ENCODE results near the gene PACRG.

Gene PACRG

DNA sequence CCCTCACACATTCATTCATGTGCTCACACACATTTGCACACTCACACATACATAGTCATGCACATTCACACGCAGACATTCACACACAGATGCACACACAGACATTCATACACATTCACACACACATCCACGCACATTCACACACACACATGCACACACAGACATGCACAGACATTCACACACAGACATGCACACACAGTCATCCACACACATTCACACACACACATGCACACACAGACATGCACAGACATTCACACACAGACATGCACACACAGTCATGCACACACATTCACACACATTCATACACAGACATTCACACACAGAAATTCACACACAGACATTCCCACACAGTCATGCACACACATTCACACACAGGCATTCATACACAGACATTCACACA is 147.3 kb downstream of the PACRG start:
- Mint-ChIP-seq H3K27ac (no peak overlapping the region), H3K9me3 (no peaks in the 10 kb centered on the region), H3K36me3 (no peaks in the 10 kb centered on the region), H3K27me3 (no peaks in the 10 kb centered on the region), H3K4me1 (no peaks in the 10 kb centered on the region), H3K4me3 (no peak overlapping the region)
- DNase-seq: no peak
- ATAC-seq (replicated peaks): no peak

DNA sequence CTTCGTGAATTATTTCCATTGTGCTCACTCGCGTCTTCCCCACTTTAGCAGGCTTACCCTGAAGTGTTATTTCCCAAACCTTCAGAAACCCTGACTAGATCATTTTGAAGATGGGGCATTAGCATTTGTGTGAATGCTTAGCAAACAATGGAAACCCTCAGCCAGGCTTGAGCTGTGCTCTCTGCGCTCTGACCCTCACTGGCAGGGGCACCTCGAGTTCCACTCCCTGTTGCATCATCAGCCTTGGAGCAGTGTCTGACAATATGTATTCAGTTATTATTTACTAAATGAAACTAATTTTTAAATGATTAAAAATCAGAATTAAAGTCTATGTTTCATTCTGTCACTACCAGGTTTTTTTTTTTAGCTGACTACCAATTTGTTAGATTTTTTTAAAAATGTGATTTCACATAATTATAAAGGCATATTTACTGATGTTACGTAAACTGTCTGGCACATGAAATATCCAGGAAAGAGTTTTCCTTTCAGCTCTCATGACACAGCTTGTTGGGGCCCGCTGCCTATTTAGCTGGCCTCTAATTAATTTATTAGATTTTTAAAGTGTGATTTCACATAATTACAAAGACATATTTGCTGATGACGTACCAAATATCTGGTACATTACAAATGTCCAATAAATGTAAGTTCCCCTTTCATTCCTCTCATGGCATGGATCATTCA is 155.2 kb downstream of the PACRG start:
- ATAC-seq (replicated peaks): no peak
- no peaks in the 10 kb centered on the region for H3K36me3 Mint-ChIP-seq
- H3K4me1 Mint-ChIP-seq: no peaks in the 10 kb centered on the region
- no peak overlapping the region for H3K27ac Mint-ChIP-seq
- no peaks in the 10 kb centered on the region for H3K9me3 Mint-ChIP-seq
- H3K27me3 Mint-ChIP-seq: no peaks in the 10 kb centered on the region
- H3K4me3 Mint-ChIP-seq: no peak overlapping the region
- no peak for DNase-seq

DNA sequence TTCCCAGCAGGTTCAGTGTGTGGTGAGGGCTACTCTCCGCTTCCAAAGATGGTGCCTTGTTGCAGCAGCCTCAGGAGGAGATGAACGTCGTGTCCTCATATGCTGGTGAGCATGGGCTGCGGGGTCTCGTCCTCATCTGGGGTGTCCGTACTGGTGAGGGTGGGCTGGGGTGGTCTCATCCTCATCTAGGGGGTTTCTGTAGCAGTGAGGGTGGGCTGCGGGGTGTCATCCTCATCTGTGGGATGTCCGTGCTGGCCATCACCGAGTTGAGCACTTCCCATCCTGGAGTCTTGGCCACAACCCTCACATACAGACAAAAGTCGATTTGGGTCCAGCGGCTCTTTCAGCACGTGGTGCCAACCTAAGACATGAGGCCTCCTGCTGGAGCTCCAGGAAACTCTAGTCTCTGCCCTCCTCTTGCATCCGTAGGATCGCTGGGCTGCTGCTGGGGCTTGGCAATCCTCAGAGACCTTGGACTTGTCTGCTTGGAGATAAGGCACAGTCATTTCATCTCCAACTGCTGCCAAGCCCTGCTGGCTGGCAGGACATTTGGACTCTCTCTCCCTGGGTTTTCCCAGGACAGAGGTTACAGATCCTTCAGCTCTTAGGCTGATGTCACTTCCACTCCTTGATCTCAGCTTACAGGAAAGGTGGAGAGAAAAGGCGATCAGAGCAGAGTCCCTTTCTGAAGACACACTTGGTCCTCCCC is 160.4 kb downstream of the PACRG start:
- Mint-ChIP-seq H3K27me3 (no peaks in the 10 kb centered on the region), H3K4me1 (no peaks in the 10 kb centered on the region), H3K36me3 (no peaks in the 10 kb centered on the region), H3K27ac (no peak overlapping the region), H3K9me3 (peaks cover 2 to 3% of the 10 kb centered on the region in 2 donors), H3K4me3 (no peak overlapping the region)
- DNase-seq (no peak), ATAC-seq (replicated peaks) (no peak)

GRCh38 chr6:162889303-162889702 is 161.5 kb downstream of the PACRG start:
- Mint-ChIP-seq H3K27ac (no peak overlapping the region), H3K36me3 (no peaks in the 10 kb centered on the region), H3K27me3 (no peaks in the 10 kb centered on the region), H3K4me1 (no peaks in the 10 kb centered on the region), H3K4me3 (no peak overlapping the region), H3K9me3 (peaks cover 4% of the 10 kb centered on the region in 2 donors)
- ATAC-seq (replicated peaks): no peak
- no peak for DNase-seq

- H3K27ac Mint-ChIP-seq: no peak overlapping the region
- H3K4me3 Mint-ChIP-seq: no peak overlapping the region
- no peak for ATAC-seq (replicated peaks)
Observed at GRCh38 chr6:162898011-162898410, 170.2 kb downstream of the PACRG start.

GRCh38 chr6:162899148-162899547 is 171.4 kb downstream of the PACRG start:
- H3K4me3 Mint-ChIP-seq: no peak overlapping the region
- H3K27me3 Mint-ChIP-seq: no peaks in the 10 kb centered on the region
- ATAC-seq (replicated peaks) (no peak), DNase-seq (no peak)
- no peak overlapping the region for H3K27ac Mint-ChIP-seq
- no peaks in the 10 kb centered on the region for H3K4me1 Mint-ChIP-seq
- no peaks in the 10 kb centered on the region for H3K36me3 Mint-ChIP-seq
- peaks cover 0 to 8% of the 10 kb centered on the region in 2 donors for H3K9me3 Mint-ChIP-seq

More at GRCh38 chr6:162898011-162898410, 170.2 kb downstream of the PACRG start:
- Mint-ChIP-seq H3K27me3 (no peaks in the 10 kb centered on the region), H3K4me1 (no peaks in the 10 kb centered on the region), H3K36me3 (no peaks in the 10 kb centered on the region), H3K9me3 (peaks cover 3 to 7% of the 10 kb centered on the region in 2 donors)
- no peak for DNase-seq

DNA sequence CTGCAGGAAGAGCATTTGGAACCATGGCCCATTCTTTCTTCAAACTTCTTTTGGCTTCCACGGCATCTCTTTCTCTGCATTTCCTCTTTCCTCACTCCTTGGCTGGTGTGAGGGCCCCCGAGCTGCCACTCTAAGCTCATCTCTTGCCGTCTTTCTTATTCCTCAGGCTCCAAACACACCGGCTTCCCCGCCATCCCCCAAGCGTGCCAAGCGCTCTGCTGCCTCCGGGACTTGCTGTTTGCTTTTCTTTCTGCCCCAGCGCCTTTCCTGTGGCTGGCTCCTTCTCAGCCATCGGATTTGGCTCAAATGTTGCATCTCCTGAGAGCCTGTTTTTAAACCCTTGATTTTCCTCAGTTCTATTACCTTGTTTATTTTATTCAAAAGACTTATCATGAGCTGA is 172.7 kb downstream of the PACRG start:
- no peaks in the 10 kb centered on the region for H3K36me3 Mint-ChIP-seq
- H3K4me3 Mint-ChIP-seq: no peak overlapping the region
- H3K4me1 Mint-ChIP-seq: no peaks in the 10 kb centered on the region
- no peak for ATAC-seq (replicated peaks)
- no peak for DNase-seq
- H3K27me3 Mint-ChIP-seq: no peaks in the 10 kb centered on the region
- H3K9me3 Mint-ChIP-seq: peaks cover 0 to 9% of the 10 kb centered on the region in 2 donors
- H3K27ac Mint-ChIP-seq: no peak overlapping the region

DNA sequence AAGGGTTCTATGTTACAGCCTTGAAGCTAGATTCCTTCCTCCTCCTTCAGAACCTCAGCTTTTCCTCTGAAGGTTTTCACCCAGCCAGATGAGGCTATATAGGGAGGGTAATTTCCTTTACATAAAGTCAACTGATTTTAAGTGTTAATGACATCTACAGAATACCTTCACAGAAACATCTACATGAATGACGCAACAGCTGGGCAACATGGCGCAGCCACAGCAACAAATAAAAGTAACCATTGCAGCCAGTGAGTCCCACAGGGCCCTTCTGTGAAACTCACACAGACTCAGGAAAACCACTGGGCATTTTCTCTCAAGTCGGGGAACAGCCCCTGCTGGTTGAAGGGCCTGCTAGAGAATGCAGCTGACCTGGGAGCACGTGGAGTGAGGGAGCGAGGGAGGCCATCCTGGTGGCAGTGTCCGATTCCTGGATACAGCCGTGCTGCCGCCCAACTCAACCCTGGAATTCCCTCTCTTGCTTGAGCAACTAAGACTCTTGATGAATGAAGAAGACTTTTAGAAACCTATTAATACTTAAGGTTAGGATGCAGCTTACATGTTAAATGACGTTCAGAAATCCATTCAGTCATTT is 176.4 kb downstream of the PACRG start:
- ATAC-seq (replicated peaks) (no peak), DNase-seq (no peak)
- no peaks in the 10 kb centered on the region for H3K4me1 Mint-ChIP-seq
- H3K4me3 Mint-ChIP-seq: no peak overlapping the region
- H3K27ac Mint-ChIP-seq: no peak overlapping the region
- H3K36me3 Mint-ChIP-seq: no peaks in the 10 kb centered on the region
- H3K27me3 Mint-ChIP-seq: no peaks in the 10 kb centered on the region
- H3K9me3 Mint-ChIP-seq: peaks cover 0 to 6% of the 10 kb centered on the region in 2 donors

DNA sequence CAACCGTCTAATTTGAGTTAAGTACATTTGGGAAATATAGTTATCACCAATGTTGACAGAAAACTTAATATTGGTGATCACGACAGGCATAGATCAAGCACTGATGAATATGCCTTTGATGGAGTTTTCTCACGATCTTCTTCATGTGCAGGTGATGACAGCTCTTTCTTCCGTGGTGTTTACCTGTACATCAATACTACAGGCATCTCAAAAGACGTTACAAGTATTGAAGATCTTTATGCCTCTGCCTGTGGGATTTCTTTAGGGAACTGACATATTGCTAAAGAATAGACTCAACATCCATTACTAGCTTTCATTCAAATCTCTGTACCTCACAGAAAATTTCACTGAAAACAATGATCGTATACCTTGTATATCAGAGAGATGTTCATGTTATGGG is 178.7 kb downstream of the PACRG start:
- no peak for ATAC-seq (replicated peaks)
- Mint-ChIP-seq H3K36me3 (no peaks in the 10 kb centered on the region), H3K27me3 (no peaks in the 10 kb centered on the region), H3K4me3 (no peak overlapping the region), H3K9me3 (peaks cover 0 to 4% of the 10 kb centered on the region in 2 donors), H3K27ac (no peak overlapping the region), H3K4me1 (no peaks in the 10 kb centered on the region)
- DNase-seq: no peak

GRCh38 chr6:162907876-162908481 is 180.2 kb downstream of the PACRG start:
- Mint-ChIP-seq H3K27ac (no peak overlapping the region), H3K27me3 (no peaks in the 10 kb centered on the region), H3K4me3 (no peak overlapping the region), H3K9me3 (peaks cover 0 to 4% of the 10 kb centered on the region in 2 donors), H3K4me1 (no peaks in the 10 kb centered on the region), H3K36me3 (no peaks in the 10 kb centered on the region)
- DNase-seq (no peak), ATAC-seq (replicated peaks) (no peak)

GRCh38 chr6:162913206-162913605 is 185.4 kb downstream of the PACRG start:
- DNase-seq (no peak), ATAC-seq (replicated peaks) (no peak)
- H3K27ac Mint-ChIP-seq: no peak overlapping the region
- no peaks in the 10 kb centered on the region for H3K36me3 Mint-ChIP-seq
- H3K9me3 Mint-ChIP-seq: no peaks in the 10 kb centered on the region
- H3K4me1 Mint-ChIP-seq: no peaks in the 10 kb centered on the region
- no peaks in the 10 kb centered on the region for H3K27me3 Mint-ChIP-seq
- no peak overlapping the region for H3K4me3 Mint-ChIP-seq

DNA sequence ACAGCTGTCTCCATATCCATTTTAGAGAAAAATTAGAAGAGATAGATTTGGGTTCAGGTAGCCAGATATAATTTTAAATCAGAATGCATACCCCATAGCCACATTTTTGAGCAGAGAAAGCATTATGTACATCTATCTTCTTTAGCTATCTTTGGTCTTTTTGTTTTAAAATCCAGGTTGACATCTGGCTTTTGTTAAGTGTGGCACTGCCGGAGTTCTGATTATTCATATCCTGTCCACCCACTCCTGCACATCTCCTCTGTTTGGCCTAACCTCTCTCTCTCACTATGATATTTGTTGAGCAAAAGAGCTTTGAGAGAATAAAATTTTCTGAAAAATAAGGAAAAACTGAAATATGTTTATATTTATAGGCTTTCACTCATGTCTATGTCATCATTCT is 189.7 kb downstream of the PACRG start:
- ATAC-seq (replicated peaks): no peak
- no peaks in the 10 kb centered on the region for H3K36me3 Mint-ChIP-seq
- H3K9me3 Mint-ChIP-seq: peaks cover 0 to 3% of the 10 kb centered on the region in 2 donors
- no peak overlapping the region for H3K27ac Mint-ChIP-seq
- H3K4me1 Mint-ChIP-seq: no peaks in the 10 kb centered on the region
- H3K4me3 Mint-ChIP-seq: no peak overlapping the region
- DNase-seq: no peak
- H3K27me3 Mint-ChIP-seq: no peaks in the 10 kb centered on the region

GRCh38 chr6:162921062-162921461 is 193.3 kb downstream of the PACRG start:
- Mint-ChIP-seq H3K9me3 (peaks cover 10 to 17% of the 10 kb centered on the region in 2 donors), H3K4me3 (no peak overlapping the region), H3K4me1 (no peaks in the 10 kb centered on the region), H3K27me3 (no peaks in the 10 kb centered on the region), H3K27ac (no peak overlapping the region), H3K36me3 (no peaks in the 10 kb centered on the region)
- ATAC-seq (replicated peaks) (no peak), DNase-seq (no peak)

- Mint-ChIP-seq H3K4me1 (no peaks in the 10 kb centered on the region), H3K27me3 (no peaks in the 10 kb centered on the region), H3K9me3 (peaks cover 11 to 17% of the 10 kb centered on the region in 2 donors), H3K27ac (no peak overlapping the region), H3K4me3 (no peak overlapping the region), H3K36me3 (no peaks in the 10 kb centered on the region)
- ATAC-seq (replicated peaks) (no peak), DNase-seq (no peak)
Observed at GRCh38 chr6:162921510-162922040, 193.8 kb downstream of the PACRG start.
